GM18499 (cell line): Measurements from ENCODE around the gene RAB1A.

Experiments used
- ATAC-seq: cut with Tn5 transposase; IDR thresholded peaks from one replicate; pipeline ENCODE4 v1.9.1; 2021; ENCODE audit warnings: moderate number of reproducible peaks; ENCODE audit not compliant: insufficient read depth, unreplicated experiment

Gene RAB1A

GRCh38 chr2:65043001-65043400 is 86.9 kb downstream of the RAB1A start:
- ATAC-seq: no peak

GRCh38 chr2:65040400-65041261 is 89.3 kb downstream of the RAB1A start:
- no peak for ATAC-seq

- no peak for ATAC-seq
Measured at GRCh38 chr2:65039640-65040039, 90.3 kb downstream of the RAB1A start.

- ATAC-seq: no peak
Measured at GRCh38 chr2:65037178-65037577, 92.7 kb downstream of the RAB1A start.
